Ishikawa (cell line): ENCODE results near the gene KRTAP10-8.

Experiments used
- CEBPB ChIP-seq: IDR thresholded peaks from 2 replicates; pipeline ENCODE4 v1.6.1; 2012
- CREB1 ChIP-seq: IDR thresholded peaks from 2 replicates; pipeline ENCODE4 v1.6.1; 2012; ENCODE audit warnings: low read depth
- EGR1 ChIP-seq: IDR thresholded peaks from 2 replicates; pipeline ENCODE4 v1.6.1; 2012
- EP300 ChIP-seq: IDR thresholded peaks from 2 replicates; pipeline ENCODE4 v1.6.1; 2012; ENCODE audit warnings: borderline replicate concordance
- FOXM1 ChIP-seq: IDR thresholded peaks from 2 replicates; pipeline ENCODE4 v1.6.1; 2012; ENCODE audit warnings: low read depth, borderline replicate concordance
- NFIC ChIP-seq: IDR thresholded peaks from 2 replicates; pipeline ENCODE4 v1.6.1; 2012
- RAD21 ChIP-seq: IDR thresholded peaks from 2 replicates; pipeline ENCODE4 v1.6.1; 2012; ENCODE audit warnings: low read depth
- REST ChIP-seq: IDR thresholded peaks from 2 replicates; pipeline ENCODE4 v1.6.1; 2012; ENCODE audit warnings: low read depth, mild to moderate bottlenecking
- TAF1 ChIP-seq: IDR thresholded peaks from 2 replicates; pipeline ENCODE4 v1.6.1; 2012; ENCODE audit warnings: low read depth, mild to moderate bottlenecking
- TCF12 ChIP-seq: IDR thresholded peaks from 2 replicates; pipeline ENCODE4 v1.6.1; 2012; ENCODE audit warnings: low read depth
- TEAD4 ChIP-seq: IDR thresholded peaks from 2 replicates; pipeline ENCODE4 v1.6.1; 2012
- USF1 ChIP-seq: IDR thresholded peaks from 2 replicates; pipeline ENCODE4 v1.6.1; 2012
- YY1 ChIP-seq: IDR thresholded peaks from 2 replicates; pipeline ENCODE4 v1.6.1; 2012; ENCODE audit warnings: low read depth
- ZBTB7A ChIP-seq: IDR thresholded peaks from 2 replicates; pipeline ENCODE4 v1.6.1; 2012; ENCODE audit warnings: low read depth
- TF ChIP-seq, protein P1 (sequence below): IDR thresholded peaks from 2 replicates; pipeline ENCODE4 v1.6.1; 2012

KRTAP10-8 gene

DNA sequence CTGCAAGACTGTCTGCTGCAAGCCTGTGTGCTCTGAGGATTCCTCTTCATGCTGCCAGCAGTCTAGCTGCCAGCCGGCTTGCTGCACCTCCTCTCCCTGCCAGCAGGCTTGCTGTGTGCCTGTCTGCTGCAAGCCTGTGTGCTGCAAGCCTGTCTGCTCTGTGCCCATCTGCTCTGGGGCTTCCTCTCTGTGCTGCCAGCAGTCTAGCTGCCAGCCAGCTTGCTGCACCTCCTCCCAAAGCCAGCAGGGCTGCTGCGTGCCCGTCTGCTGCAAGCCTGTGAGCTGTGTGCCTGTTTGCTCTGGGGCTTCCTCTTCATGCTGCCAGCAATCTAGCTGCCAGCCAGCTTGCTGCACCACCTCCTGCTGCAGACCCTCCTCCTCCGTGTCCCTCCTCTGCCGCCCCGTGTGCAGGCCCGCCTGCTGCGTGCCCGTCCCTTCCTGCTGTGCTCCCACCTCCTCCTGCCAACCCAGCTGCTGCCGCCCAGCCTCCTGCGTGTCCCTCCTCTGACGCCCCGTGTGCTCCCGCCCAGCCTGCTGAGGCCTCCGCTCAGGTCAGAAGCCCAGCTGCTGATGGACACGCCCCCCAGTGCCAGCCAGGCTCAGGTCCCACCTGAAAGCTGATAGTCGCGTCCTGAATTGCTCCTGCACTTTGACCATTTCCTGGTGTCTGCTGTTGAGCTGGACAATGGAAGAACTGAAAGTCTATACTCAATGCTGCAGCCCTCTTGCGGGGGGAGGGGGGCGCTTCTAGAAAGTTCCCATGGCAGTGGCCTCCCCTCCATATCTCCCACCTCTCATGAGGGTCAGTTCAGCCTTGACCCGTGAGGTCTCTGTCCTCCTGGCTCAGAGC, 37.2 kb upstream of the KRTAP10-8 start:
- TF ChIP-seq TEAD4 (0 out of 2 replicates have a peak, but pooled peaks have one; percentile 25), YY1 (no peak), CREB1 (no peak), FOXM1 (no peak), USF1 (0 out of 2 replicates have a peak, but pooled peaks have one; percentile 24), ZBTB7A (no peak), TCF12 (peak; percentile 90), EGR1 (no peak; the same call in 1 of the 2 replicates), REST (no peak), NFIC (peak; percentile 70; the same call in 1 of the 2 replicates), EP300 (peak; percentile 68), TAF1 (no peak), RAD21 (no peak), CEBPB (no peak)
- TF ChIP-seq, protein P1, sequence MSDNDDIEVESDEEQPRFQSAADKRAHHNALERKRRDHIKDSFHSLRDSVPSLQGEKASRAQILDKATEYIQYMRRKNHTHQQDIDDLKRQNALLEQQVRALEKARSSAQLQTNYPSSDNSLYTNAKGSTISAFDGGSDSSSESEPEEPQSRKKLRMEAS, result peak; percentile 56; the same call in 1 of the 2 replicates

DNA sequence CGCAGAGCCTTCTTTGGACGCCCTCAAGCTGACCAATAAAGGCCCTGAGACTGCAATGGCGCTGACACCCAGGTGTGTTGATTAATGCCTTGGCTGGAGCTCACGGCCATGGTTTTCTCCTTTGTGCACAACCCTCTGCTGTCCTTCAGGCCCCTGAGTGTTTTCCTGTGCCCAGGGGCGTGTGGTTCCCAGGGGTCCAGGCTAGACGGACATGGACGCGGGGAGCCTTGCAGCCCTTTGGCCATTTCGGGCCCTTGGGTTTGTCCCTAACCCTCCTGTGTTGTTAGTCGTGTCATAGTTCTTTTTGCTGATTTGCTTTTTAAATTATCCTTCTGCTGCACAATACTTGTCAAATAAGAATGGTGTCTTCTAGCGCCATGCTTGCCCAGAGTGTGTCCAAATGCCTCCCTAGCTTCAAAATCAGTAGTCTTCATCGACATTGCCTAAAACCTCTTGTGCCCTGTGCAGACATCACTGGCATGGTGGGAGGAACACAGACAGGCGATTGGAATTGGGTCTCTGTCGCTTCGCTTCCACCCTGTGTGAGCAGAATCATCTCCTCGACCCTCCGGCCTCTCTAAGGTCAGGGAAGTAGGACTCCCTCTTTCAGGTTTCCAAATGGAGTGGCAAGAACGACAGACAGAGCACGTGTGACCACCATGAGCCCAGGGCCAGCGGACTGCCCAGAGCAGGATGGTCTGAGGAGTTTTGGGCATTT, 36.4 kb upstream of the KRTAP10-8 start:
- TF ChIP-seq CEBPB (no peak), TCF12 (no peak), RAD21 (no peak), REST (no peak), YY1 (no peak), USF1 (no peak), NFIC (no peak), ZBTB7A (no peak), CREB1 (no peak), EP300 (no peak), TAF1 (no peak), TEAD4 (no peak), FOXM1 (no peak), EGR1 (no peak)
- TF ChIP-seq, protein P1, result no peak

DNA sequence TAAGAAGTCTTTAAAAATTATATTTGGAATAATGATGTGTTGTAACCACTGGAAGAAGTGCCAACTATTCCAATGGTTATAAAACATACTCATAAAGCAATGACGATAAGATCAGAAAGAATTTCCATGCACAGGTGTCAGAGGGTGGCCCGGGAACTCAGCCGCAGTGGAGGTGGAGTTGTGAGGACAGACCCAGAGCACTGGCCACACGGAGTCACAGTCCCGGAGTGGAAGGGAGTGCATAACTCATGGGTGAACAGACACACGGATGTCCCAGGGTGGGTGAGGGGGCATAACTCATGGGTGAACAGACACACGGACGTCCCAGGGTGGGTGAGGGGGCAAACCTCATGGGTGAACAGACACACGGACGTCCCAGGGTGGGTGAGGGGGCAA, 35.9 kb upstream of the KRTAP10-8 start:
- TF ChIP-seq, protein P1, result no peak
- no peak for TF ChIP-seq NFIC
- TF ChIP-seq TCF12, result no peak
- TF ChIP-seq EGR1, result no peak
- no peak for TF ChIP-seq ZBTB7A
- TF ChIP-seq CREB1, result no peak
- TF ChIP-seq USF1, result no peak
- TF ChIP-seq RAD21, result no peak
- no peak for TF ChIP-seq TAF1
- no peak for TF ChIP-seq YY1
- TF ChIP-seq EP300, result no peak
- TF ChIP-seq TEAD4, result no peak
- no peak for TF ChIP-seq CEBPB
- TF ChIP-seq REST, result no peak
- TF ChIP-seq FOXM1, result no peak
